GM12878 (cell line): Measurements from ENCODE around the gene OSBPL3. TPM values are rescaled to one million over a fixed set of nuclear protein-coding genes. Genes with fewer than 3 reads are reported as not detected.

Experiments used
- ATAC-seq: fragments of 200-7000 bp; cut with Tn5 transposase; 3 replicates; pipeline ENCODE4 v1.9.1; 2020; ENCODE audit warnings: mild to moderate bottlenecking, moderate library complexity
- BruUV-seq: library from RNA; stranded (reverse); fragments of 400-500 nt; replicated peaks from 2 replicates; lab custom pipeline; 2021; lab: Mats Ljungman, UMichigan
- CTCF ChIA-PET: fragments of 300-600 bp; sonication (Branson Sonifier 250); formaldehyde crosslinking; extraction: SDS; loops from one replicate; lab custom pipeline; 2021; ENCODE audit warnings: inconsistent platforms; lab: Yijun Ruan, JAX
- POLR2A ChIA-PET: fragments of 350-600 bp; formaldehyde crosslinking; extraction: SDS; loops from one replicate; lab custom pipeline; 2021; ENCODE audit warnings: inconsistent platforms; lab: Charles Lee
- RAD21 ChIA-PET: fragments of 300-600 bp; sonication (Branson Sonifier 250); formaldehyde crosslinking; loops from one replicate; lab custom pipeline; 2023; ENCODE audit warnings: antibody characterized with exemption; ENCODE audit not compliant: unreplicated experiment; lab: Charles Lee
- SMC1A ChIA-PET: fragments of 300-600 bp; sonication (Branson Sonifier 250); formaldehyde crosslinking; loops from one replicate; lab custom pipeline; 2023; ENCODE audit not compliant: unreplicated experiment, uncharacterized antibody; lab: Charles Lee
- DNase-seq: peaks from one replicate; pipeline ENCODE4 v3.0.0-alpha.2; 2011; ENCODE audit warnings: low read depth, low spot score
- FAIRE-seq: peaks from 3 replicates; lab custom pipeline; 2011; peaks lifted over from hg19 to GRCh38; lab: Jason Lieb, UNC
- H2AFZ ChIP-seq: 2 replicates; pipeline ENCODE4 v1.6.0; 2011; ENCODE audit warnings: low read depth, low read length, control low read depth; ENCODE audit not compliant: control insufficient read depth
- H3K27ac ChIP-seq: 2 replicates; pipeline ENCODE4 v1.5.1; 2011; ENCODE audit warnings: control low read depth; ENCODE audit not compliant: control insufficient read depth, insufficient read depth
- H3K27me3 ChIP-seq, 2 experiments: replicated peaks in 1 of 2; 2 replicates each; pipeline versions ENCODE4 v1.6.0 to v1.6.1; 2011; ENCODE audit warnings: low read length in 1 of 2; ENCODE audit not compliant: control insufficient read depth in 2 of 2, insufficient read depth in 2 of 2
- H3K36me3 ChIP-seq, 2 experiments: 2 replicates each; pipeline ENCODE4 v1.5.1; 2011; ENCODE audit warnings: low read length in 1 of 2; ENCODE audit not compliant: control insufficient read depth in 2 of 2, insufficient read depth in 2 of 2
- H3K4me1 ChIP-seq: 2 replicates; pipeline ENCODE4 v1.6.1; 2011; ENCODE audit warnings: mild to moderate bottlenecking, low read length, moderate library complexity, mixed read lengths; ENCODE audit not compliant: control insufficient read depth, insufficient read depth
- H3K4me2 ChIP-seq: 2 replicates; pipeline ENCODE4 v1.6.0; 2011; ENCODE audit warnings: control low read depth; ENCODE audit not compliant: control insufficient read depth, insufficient read depth
- H3K4me3 ChIP-seq: fragments of 200-600 bp; sonication (generic); 2 replicates; pipeline ENCODE4 v1.5.1; 2016
- H3K79me2 ChIP-seq: 2 replicates; pipeline ENCODE4 v1.6.0; 2011; ENCODE audit warnings: low read length; ENCODE audit not compliant: control insufficient read depth, insufficient read depth
- H3K9ac ChIP-seq: 2 replicates; pipeline ENCODE4 v1.8.0; 2011; ENCODE audit warnings: low read length, control low read depth, mixed read lengths; ENCODE audit not compliant: control insufficient read depth, insufficient read depth
- H3K9me3 ChIP-seq: replicated peaks from 3 replicates; pipeline ENCODE4 v1.5.1; 2011; ENCODE audit warnings: mild to moderate bottlenecking, low read length; ENCODE audit not compliant: control insufficient read depth, insufficient read depth
- H4K20me1 ChIP-seq: 2 replicates; pipeline ENCODE4 v1.6.0; 2011; ENCODE audit not compliant: control insufficient read depth, insufficient read depth
- CHD2 ChIP-seq: IDR thresholded peaks from 2 replicates; pipeline ENCODE4 v1.6.1; 2011; ENCODE audit warnings: low read depth, low read length, improper control_type of control experiment, borderline replicate concordance
- CREB1 ChIP-seq: IDR thresholded peaks from 2 replicates; pipeline ENCODE4 v1.6.1; 2012; ENCODE audit warnings: low read depth, mild to moderate bottlenecking, inconsistent platforms
- IKZF2 ChIP-seq, 2 experiments: fragments of 450-650 bp; IDR thresholded peaks; 2 replicates each; pipeline ENCODE4 v1.6.1; 2017; ENCODE audit warnings: mild to moderate bottlenecking in 2 of 2, moderate library complexity in 2 of 2
- IRF4 ChIP-seq: IDR thresholded peaks from 2 replicates; pipeline ENCODE4 v1.6.1; 2011; ENCODE audit warnings: low read depth, low read length
- NBN ChIP-seq: fragments of 450-650 bp; IDR thresholded peaks from 2 replicates; pipeline ENCODE4 v1.6.1; 2016
- NFYB ChIP-seq: IDR thresholded peaks from 2 replicates; pipeline ENCODE4 v1.6.1; 2011; ENCODE audit warnings: low read depth, mild to moderate bottlenecking, low read length, improper control_type of control experiment, moderate library complexity; ENCODE audit not compliant: insufficient read depth
- RUNX3 ChIP-seq: IDR thresholded peaks from 2 replicates; pipeline ENCODE4 v1.6.1; 2012; ENCODE audit warnings: low read length, inconsistent platforms
- SMAD1 ChIP-seq: fragments of 450-650 bp; IDR thresholded peaks from 2 replicates; pipeline ENCODE4 v1.6.1; 2018; ENCODE audit warnings: mild to moderate bottlenecking, low read depth; ENCODE audit not compliant: partially characterized antibody
- STAT1 ChIP-seq: fragments of 450-650 bp; conservative IDR thresholded peaks from 2 replicates; pipeline ENCODE4 v1.6.1; 2014; ENCODE audit warnings: antibody characterized with exemption, mild to moderate bottlenecking
- TCF7 ChIP-seq: IDR thresholded peaks from 2 replicates; pipeline ENCODE4 v1.6.1; 2014; ENCODE audit warnings: antibody characterized with exemption, borderline replicate concordance
- WGBS: methylation state at CpG from one replicate; pipeline ENCODE4 v1.1.6; 2016; ENCODE audit warnings: low lambda C conversion rate; ENCODE audit not compliant: insufficient replicate concordance, insufficient coverage; ENCODE audit errors: missing lambda C conversion rate; 5-methylcytosine and 5-hydroxymethylcytosine counted together
- in situ Hi-C: fragments of 300-500 bp; cut with MboI; formaldehyde crosslinking; loops from 9 replicates; pipeline ENCODE4 v1.14.3; 2018; ENCODE audit warnings: mixed read lengths
- intact Hi-C: fragments of 100-400 bp; cut with micrococcal nuclease; formaldehyde crosslinking; loops from one replicate; pipeline ENCODE4 v1.14.2; 2022; ENCODE audit not compliant: unreplicated experiment
- polyA plus RNA-seq, 11 experiments: library from polyadenylated mRNA; depleted of rRNA in 4 of 11; unstranded in 6 of 11; stranded (reverse) in 5 of 11; fragments of >200 nt; fragmentation: Nextera tagmentation in 4 of 11; fragmentation: Illumina TruSeq in 1 of 11; extraction: Ambion mirVana in 4 of 11; extraction: Trizol in 1 of 11; gene quantifications; 1 replicate in 1 of 11; 2 replicates in 10 of 11; pipeline versions ENCODE4 v1.2.1 to v1.2.3, GENCODE V29; 2011 to 2016; ENCODE audit warnings: inconsistent platforms in 2 of 11, missing spikeins in 2 of 11, low read depth in 1 of 11
- total RNA-seq, 4 experiments: library from RNA; depleted of rRNA in 3 of 4; stranded (reverse); fragments of >200 nt in 3 of 4; fragmentation: Illumina TruSeq in 1 of 4; extraction: Trizol in 1 of 4; gene quantifications; 2 replicates each; pipeline versions ENCODE4 v1.2.1 to v1.2.3, GENCODE V29; 2013 to 2021

The OSBPL3 gene
- total and polyA plus RNA-seq, 10 of the 15 experiments (the other 5 are each of a cell fraction or from before 2014, with no cell fraction given) = 6.1 to 46.6 (median 27.0) TPM

DNA sequence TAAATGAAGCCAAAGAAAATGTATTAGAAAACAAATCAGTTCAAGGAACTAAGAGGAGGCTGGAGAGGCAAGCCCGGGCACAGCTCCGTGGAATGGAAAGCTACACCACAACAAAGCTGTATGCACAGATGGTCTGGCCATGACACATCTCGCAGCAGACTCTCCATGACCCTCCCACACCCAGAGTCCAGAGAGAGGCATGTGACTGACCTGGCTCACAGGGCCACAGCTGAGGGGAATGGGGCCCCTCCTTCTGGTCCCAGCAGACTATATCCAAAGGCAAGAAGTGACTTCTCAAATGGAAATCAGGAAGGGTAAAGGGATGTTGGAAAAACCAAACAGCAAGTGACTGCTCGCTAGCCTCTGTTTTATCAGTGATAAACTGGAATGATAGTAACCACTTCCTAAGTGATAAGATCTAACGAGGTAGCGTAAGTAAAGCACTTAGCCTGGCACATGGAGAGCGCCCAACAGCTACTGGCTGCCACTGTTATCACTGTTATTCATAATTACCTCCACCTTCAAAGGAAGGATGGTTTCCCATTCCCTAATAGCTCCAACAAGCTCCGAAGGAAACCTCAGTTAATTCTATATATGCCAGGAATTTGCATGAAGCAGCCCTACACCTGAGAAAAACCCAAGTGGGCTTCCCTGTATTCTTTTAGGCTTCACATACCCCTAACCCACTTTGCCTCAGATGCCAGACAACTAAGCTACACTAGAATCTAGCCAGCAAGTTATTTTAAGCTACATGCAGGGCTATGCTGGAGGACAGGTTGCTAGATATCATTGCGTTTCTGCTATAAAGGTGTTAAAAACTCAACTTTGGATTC, 8.4 kb downstream of the OSBPL3 start:
- H3K27me3 ChIP-seq = no peaks in the 10 kb centered on the region
- in situ Hi-C loops (no loop called here), intact Hi-C loops (no loop called here)
- 95% methylated on average over 9 of the region's 9 CpGs for WGBS
- no peaks in the 10 kb centered on the region for H3K36me3 ChIP-seq
- peaks cover 98% of the 10 kb centered on the region for H3K79me2 ChIP-seq
- H3K4me1 ChIP-seq = peaks cover 37% of the 10 kb centered on the region
- peak overlapping the region; percentile 51 for H3K4me2 ChIP-seq
- no peak for TF ChIP-seq CREB1
- no peak for TF ChIP-seq NBN
- TF ChIP-seq SMAD1 = no peak
- no peak for TF ChIP-seq IRF4
- TF ChIP-seq STAT1 = no peak
- TF ChIP-seq CHD2 = no peak
- peak; percentile 42 for TF ChIP-seq RUNX3
- 0 out of 2 replicates have a peak, but pooled peaks have one; percentile 38 for TF ChIP-seq TCF7
- TF ChIP-seq IKZF2 (IDR thresholded peaks at IDR 0.05) = no peak
- TF ChIP-seq NFYB = no peak
- H2AFZ ChIP-seq = no peak overlapping the region
- ChIA-PET CTCF (interaction anchor here (0.9 to 3.2 kb wide), 8 partner anchors 10 to 160 kb away, joined by 3 to 11 read pairs (median 6); no protein-coding TSS in a partner anchor), SMC1A (interaction anchor here (0.6 to 16.1 kb wide), 13 partner anchors 6 to 151 kb away, joined by 3 to 189 read pairs (median 4); partner anchors contain the start of gene OSBPL3), POLR2A (interaction anchor here (0.6 to 1.1 kb wide), 4 partner anchors 10 to 100 kb away, joined by 3 to 5 read pairs (median 3); partner anchors contain the start of gene OSBPL3), RAD21 (interaction anchor here (0.6 to 11.1 kb wide), 4 partner anchors 6 to 1353 kb away, joined by 3 to 106 read pairs (median 11); no protein-coding TSS in a partner anchor)
- no peak for FAIRE-seq
- H3K27ac ChIP-seq = peak overlapping the region; percentile 7
- H3K4me3 ChIP-seq = no peak overlapping the region
- H4K20me1 ChIP-seq = no peaks in the 10 kb centered on the region
- DNase-seq = no peak
- no TSS peak for BruUV-seq
- H3K9ac ChIP-seq = no peak overlapping the region
- ATAC-seq = peak; percentile 28
- no peaks in the 10 kb centered on the region for H3K9me3 ChIP-seq
